GM12878 (cell line): ENCODE measurements around the gene HIVEP3. TPM values are rescaled to one million over a fixed set of nuclear protein-coding genes. Genes with fewer than 3 reads are reported as not detected.

Experiments used
- ATAC-seq: fragments of 200-7000 bp; cut with Tn5 transposase; 3 replicates; pipeline ENCODE4 v1.9.1; 2020; ENCODE audit warnings: mild to moderate bottlenecking, moderate library complexity
- BruUV-seq: library from RNA; stranded (reverse); fragments of 400-500 nt; replicated peaks from 2 replicates; lab custom pipeline; 2021; lab: Mats Ljungman, UMichigan
- CTCF ChIA-PET: fragments of 300-600 bp; sonication (Branson Sonifier 250); formaldehyde crosslinking; extraction: SDS; loops from one replicate; lab custom pipeline; 2021; ENCODE audit warnings: inconsistent platforms; lab: Yijun Ruan, JAX
- POLR2A ChIA-PET: fragments of 350-600 bp; formaldehyde crosslinking; extraction: SDS; loops from one replicate; lab custom pipeline; 2021; ENCODE audit warnings: inconsistent platforms; lab: Charles Lee
- RAD21 ChIA-PET: fragments of 300-600 bp; sonication (Branson Sonifier 250); formaldehyde crosslinking; loops from one replicate; lab custom pipeline; 2023; ENCODE audit warnings: antibody characterized with exemption; ENCODE audit not compliant: unreplicated experiment; lab: Charles Lee
- SMC1A ChIA-PET: fragments of 300-600 bp; sonication (Branson Sonifier 250); formaldehyde crosslinking; loops from one replicate; lab custom pipeline; 2023; ENCODE audit not compliant: unreplicated experiment, uncharacterized antibody; lab: Charles Lee
- DNase-seq: peaks from one replicate; pipeline ENCODE4 v3.0.0-alpha.2; 2011; ENCODE audit warnings: low read depth, low spot score
- FAIRE-seq: peaks from 3 replicates; lab custom pipeline; 2011; peaks lifted over from hg19 to GRCh38; lab: Jason Lieb, UNC
- H2AFZ ChIP-seq: 2 replicates; pipeline ENCODE4 v1.6.0; 2011; ENCODE audit warnings: low read depth, low read length, control low read depth; ENCODE audit not compliant: control insufficient read depth
- H3K27ac ChIP-seq: 2 replicates; pipeline ENCODE4 v1.5.1; 2011; ENCODE audit warnings: control low read depth; ENCODE audit not compliant: control insufficient read depth, insufficient read depth
- H3K27me3 ChIP-seq, 2 experiments: replicated peaks in 1 of 2; 2 replicates each; pipeline versions ENCODE4 v1.6.0 to v1.6.1; 2011; ENCODE audit warnings: low read length in 1 of 2; ENCODE audit not compliant: control insufficient read depth in 2 of 2, insufficient read depth in 2 of 2
- H3K36me3 ChIP-seq, 2 experiments: 2 replicates each; pipeline ENCODE4 v1.5.1; 2011; ENCODE audit warnings: low read length in 1 of 2; ENCODE audit not compliant: control insufficient read depth in 2 of 2, insufficient read depth in 2 of 2
- H3K4me1 ChIP-seq: 2 replicates; pipeline ENCODE4 v1.6.1; 2011; ENCODE audit warnings: mild to moderate bottlenecking, low read length, moderate library complexity, mixed read lengths; ENCODE audit not compliant: control insufficient read depth, insufficient read depth
- H3K4me2 ChIP-seq: 2 replicates; pipeline ENCODE4 v1.6.0; 2011; ENCODE audit warnings: control low read depth; ENCODE audit not compliant: control insufficient read depth, insufficient read depth
- H3K4me3 ChIP-seq: fragments of 200-600 bp; sonication (generic); 2 replicates; pipeline ENCODE4 v1.5.1; 2016
- H3K79me2 ChIP-seq: 2 replicates; pipeline ENCODE4 v1.6.0; 2011; ENCODE audit warnings: low read length; ENCODE audit not compliant: control insufficient read depth, insufficient read depth
- H3K9ac ChIP-seq: 2 replicates; pipeline ENCODE4 v1.8.0; 2011; ENCODE audit warnings: low read length, control low read depth, mixed read lengths; ENCODE audit not compliant: control insufficient read depth, insufficient read depth
- H3K9me3 ChIP-seq: replicated peaks from 3 replicates; pipeline ENCODE4 v1.5.1; 2011; ENCODE audit warnings: mild to moderate bottlenecking, low read length; ENCODE audit not compliant: control insufficient read depth, insufficient read depth
- H4K20me1 ChIP-seq: 2 replicates; pipeline ENCODE4 v1.6.0; 2011; ENCODE audit not compliant: control insufficient read depth, insufficient read depth
- ASH2L ChIP-seq: fragments of 300-600, 200-600 bp; sonication (generic); IDR thresholded peaks from 2 replicates; pipeline ENCODE4 v1.6.1; 2017; ENCODE audit warnings: low read depth, mild to moderate bottlenecking, borderline replicate concordance
- BRCA1 ChIP-seq: IDR thresholded peaks from 2 replicates; pipeline ENCODE4 v1.6.1; 2011; ENCODE audit warnings: low read depth, low read length, improper control_type of control experiment
- E2F4 ChIP-seq: IDR thresholded peaks from 2 replicates; pipeline ENCODE4 v1.6.1; 2012; ENCODE audit warnings: low read depth, low read length, improper control_type of control experiment
- E2F8 ChIP-seq: fragments of 450-650 bp; IDR thresholded peaks from 2 replicates; pipeline ENCODE4 v1.6.1; 2018; ENCODE audit warnings: mild to moderate bottlenecking, low read depth, moderate library complexity; ENCODE audit not compliant: partially characterized antibody
- ESRRA ChIP-seq: IDR thresholded peaks from 2 replicates; pipeline ENCODE4 v1.6.1; 2012; ENCODE audit warnings: mild to moderate bottlenecking, low read length, improper control_type of control experiment
- EZH2 ChIP-seq: IDR thresholded peaks from 2 replicates; pipeline ENCODE4 v1.6.1; 2012; ENCODE audit warnings: low read depth, mild to moderate bottlenecking, control low read depth, inconsistent platforms, low read length, borderline replicate concordance; ENCODE audit not compliant: control insufficient read depth
- FOXM1 ChIP-seq: IDR thresholded peaks from 2 replicates; pipeline ENCODE4 v1.6.1; 2012; ENCODE audit warnings: low read depth, mild to moderate bottlenecking, inconsistent platforms, low read length, moderate library complexity
- IKZF1 ChIP-seq: fragments of 450-650 bp; conservative IDR thresholded peaks from 2 replicates; pipeline ENCODE4 v1.6.1; 2017; ENCODE audit warnings: antibody characterized with exemption, mild to moderate bottlenecking
- IRF4 ChIP-seq: IDR thresholded peaks from 2 replicates; pipeline ENCODE4 v1.6.1; 2011; ENCODE audit warnings: low read depth, low read length
- KAT2A ChIP-seq: conservative IDR thresholded peaks from 2 replicates; pipeline ENCODE4 v1.6.1; 2011; ENCODE audit warnings: low read depth, low read length; ENCODE audit not compliant: control insufficient read depth
- MAX ChIP-seq: IDR thresholded peaks from 2 replicates; pipeline ENCODE4 v1.6.1; 2012; ENCODE audit warnings: low read depth, low read length, improper control_type of control experiment
- PBX3 ChIP-seq: IDR thresholded peaks from 2 replicates; pipeline ENCODE4 v1.6.1; 2011; ENCODE audit warnings: mild to moderate bottlenecking, low read depth, low read length, moderate library complexity; ENCODE audit not compliant: insufficient replicate concordance
- POLR2AphosphoS2 ChIP-seq: IDR thresholded peaks from 2 replicates; pipeline ENCODE4 v1.6.1; 2011; ENCODE audit warnings: low read depth, mild to moderate bottlenecking, low read length, improper control_type of control experiment, moderate library complexity
- YBX1 ChIP-seq: fragments of 450-650 bp; IDR thresholded peaks from 2 replicates; pipeline ENCODE4 v1.6.1; 2016; ENCODE audit warnings: antibody characterized with exemption
- WGBS: methylation state at CpG from one replicate; pipeline ENCODE4 v1.1.6; 2016; ENCODE audit warnings: low lambda C conversion rate; ENCODE audit not compliant: insufficient replicate concordance, insufficient coverage; ENCODE audit errors: missing lambda C conversion rate; 5-methylcytosine and 5-hydroxymethylcytosine counted together
- in situ Hi-C: fragments of 300-500 bp; cut with MboI; formaldehyde crosslinking; loops from 9 replicates; pipeline ENCODE4 v1.14.3; 2018; ENCODE audit warnings: mixed read lengths
- intact Hi-C: fragments of 100-400 bp; cut with micrococcal nuclease; formaldehyde crosslinking; loops from one replicate; pipeline ENCODE4 v1.14.2; 2022; ENCODE audit not compliant: unreplicated experiment
- polyA plus RNA-seq, 11 experiments: library from polyadenylated mRNA; depleted of rRNA in 4 of 11; unstranded in 6 of 11; stranded (reverse) in 5 of 11; fragments of >200 nt; fragmentation: Nextera tagmentation in 4 of 11; fragmentation: Illumina TruSeq in 1 of 11; extraction: Ambion mirVana in 4 of 11; extraction: Trizol in 1 of 11; gene quantifications; 1 replicate in 1 of 11; 2 replicates in 10 of 11; pipeline versions ENCODE4 v1.2.1 to v1.2.3, GENCODE V29; 2011 to 2016; ENCODE audit warnings: inconsistent platforms in 2 of 11, missing spikeins in 2 of 11, low read depth in 1 of 11
- total RNA-seq, 4 experiments: library from RNA; depleted of rRNA in 3 of 4; stranded (reverse); fragments of >200 nt in 3 of 4; fragmentation: Illumina TruSeq in 1 of 4; extraction: Trizol in 1 of 4; gene quantifications; 2 replicates each; pipeline versions ENCODE4 v1.2.1 to v1.2.3, GENCODE V29; 2013 to 2021

The HIVEP3 gene
- total and polyA plus RNA-seq, 10 of the 15 experiments (the other 5 are each of a cell fraction or from before 2014, with no cell fraction given) = 1.8 to 13.6 (median 3.8) TPM

GRCh38 chr1:41645062-41645461 lies 273.7 kb downstream of the HIVEP3 start:
- no peaks in the 10 kb centered on the region; a peak in 2 of 4 replicates for H3K36me3 ChIP-seq
- RAD21 ChIA-PET = interaction anchor here (0.7 to 7.0 kb wide), 2 partner anchors 12 to 752 kb away, joined by 3 to 83 read pairs; no protein-coding TSS in a partner anchor
- CTCF ChIA-PET = interaction anchor here (0.8 kb wide), 1 partner anchor 20 kb away, joined by 3 read pairs; no protein-coding TSS in a partner anchor
- no peak overlapping the region for H3K27ac ChIP-seq
- POLR2A ChIA-PET = interaction anchor here (0.6 to 1.7 kb wide), 2 partner anchors 9 to 49 kb away, joined by 3 to 5 read pairs; no protein-coding TSS in a partner anchor
- H3K4me2 ChIP-seq = no peak overlapping the region
- peaks cover 17% of the 10 kb centered on the region for H3K4me1 ChIP-seq
- FAIRE-seq (no peak), ATAC-seq (no peak), DNase-seq (no peak)
- WGBS = 69% methylated on average over 2 of the region's 2 CpGs
- in situ Hi-C loops (no loop called here), intact Hi-C loops (no loop called here)
- no TSS peak for BruUV-seq
- SMC1A ChIA-PET = interaction anchor here (8.1 kb wide), 1 partner anchor 11 kb away, joined by 102 read pairs; no protein-coding TSS in a partner anchor
- H3K79me2 ChIP-seq = peaks cover 2% of the 10 kb centered on the region; the same call in 1 of the 2 replicates
- no peaks in the 10 kb centered on the region for H3K27me3 ChIP-seq
- H3K9me3 ChIP-seq = no peaks in the 10 kb centered on the region
- H2AFZ ChIP-seq = no peak overlapping the region
- TF ChIP-seq KAT2A (no peak), PBX3 (no peak), BRCA1 (no peak), IRF4 (no peak), MAX (no peak), EZH2 (no peak), E2F4 (no peak), E2F8 (no peak), YBX1 (no peak), ASH2L (no peak), FOXM1 (no peak), ESRRA (no peak), POLR2AphosphoS2 (no peak), IKZF1 (no peak)
- no peak overlapping the region for H3K9ac ChIP-seq
- no peaks in the 10 kb centered on the region for H4K20me1 ChIP-seq
- no peak overlapping the region for H3K4me3 ChIP-seq
